OCI-LY3 (cell line): ENCODE data around the gene HM13.

Experiments
- H2AFZ ChIP-seq: fragments of 200-600, 300-600 bp; shearing (Covaris generic); 2 replicates; pipeline ENCODE4 v1.6.0; 2014; ENCODE audit warnings: antibody characterized with exemption, low read depth, low read length
- H3K27ac ChIP-seq: fragments of 200-600, 300-600 bp; sonication (generic); 2 replicates; pipeline ENCODE4 v1.5.1; 2014; ENCODE audit warnings: mild to moderate bottlenecking, low read length, moderate library complexity, mixed read lengths
- H3K27me3 ChIP-seq: fragments of 200-600, 300-600 bp; sonication (generic); 2 replicates; pipeline ENCODE4 v1.6.1; 2014; ENCODE audit warnings: low read depth, low read length, mixed read lengths
- H3K36me3 ChIP-seq: fragments of 200-600, 300-600 bp; sonication (generic); replicated peaks from 2 replicates; pipeline ENCODE3; 2014; ENCODE audit warnings: low read depth, low read length, mixed read lengths
- H3K4me1 ChIP-seq: fragments of 300-600, 200-600 bp; sonication (generic); 2 replicates; pipeline ENCODE4 v1.6.1; 2014; ENCODE audit warnings: low read length, mixed read lengths
- H3K4me2 ChIP-seq: fragments of 200-600, 300-600 bp; sonication (generic); 2 replicates; pipeline ENCODE4 v1.6.1; 2014; ENCODE audit warnings: low read length, mixed read lengths
- H3K4me3 ChIP-seq: fragments of 300-600, 200-600 bp; sonication (generic); 2 replicates; pipeline ENCODE4 v1.5.1; 2014; ENCODE audit warnings: antibody characterized with exemption, mild to moderate bottlenecking, low read length, moderate library complexity
- H3K79me2 ChIP-seq: fragments of 300-600, 200-600 bp; shearing (Covaris generic); 2 replicates; pipeline ENCODE4 v1.6.1; 2014; ENCODE audit warnings: mild to moderate bottlenecking, low read length, mixed read lengths
- H3K9ac ChIP-seq: fragments of 300-600, 200-600 bp; shearing (Covaris generic); 2 replicates; pipeline ENCODE4 v1.6.0; 2014; ENCODE audit warnings: mild to moderate bottlenecking, low read length, moderate library complexity
- H3K9me3 ChIP-seq: fragments of 200-600, 300-600 bp; shearing (Covaris generic); 2 replicates; pipeline ENCODE4 v1.6.1; 2014; ENCODE audit warnings: low read length, mixed read lengths; ENCODE audit not compliant: insufficient read depth
- H4K20me1 ChIP-seq: fragments of 200-600, 300-600 bp; sonication (generic); 2 replicates; pipeline ENCODE4 v1.6.1; 2016; ENCODE audit warnings: low read length, mixed read lengths; ENCODE audit not compliant: insufficient read depth
- EZH2phosphoT487 ChIP-seq: fragments of 200-600 bp; shearing (Covaris generic); IDR thresholded peaks from 2 replicates; pipeline ENCODE4 v1.6.1; 2018; ENCODE audit warnings: antibody characterized with exemption, mixed run types, low read depth
- TF ChIP-seq, protein P1 (sequence below): fragments of 200-600, 300-600 bp; sonication (generic); IDR thresholded peaks from 2 replicates; pipeline ENCODE4 v1.5.1; 2014; ENCODE audit warnings: antibody characterized with exemption, low read length, low read depth

HM13 gene

DNA sequence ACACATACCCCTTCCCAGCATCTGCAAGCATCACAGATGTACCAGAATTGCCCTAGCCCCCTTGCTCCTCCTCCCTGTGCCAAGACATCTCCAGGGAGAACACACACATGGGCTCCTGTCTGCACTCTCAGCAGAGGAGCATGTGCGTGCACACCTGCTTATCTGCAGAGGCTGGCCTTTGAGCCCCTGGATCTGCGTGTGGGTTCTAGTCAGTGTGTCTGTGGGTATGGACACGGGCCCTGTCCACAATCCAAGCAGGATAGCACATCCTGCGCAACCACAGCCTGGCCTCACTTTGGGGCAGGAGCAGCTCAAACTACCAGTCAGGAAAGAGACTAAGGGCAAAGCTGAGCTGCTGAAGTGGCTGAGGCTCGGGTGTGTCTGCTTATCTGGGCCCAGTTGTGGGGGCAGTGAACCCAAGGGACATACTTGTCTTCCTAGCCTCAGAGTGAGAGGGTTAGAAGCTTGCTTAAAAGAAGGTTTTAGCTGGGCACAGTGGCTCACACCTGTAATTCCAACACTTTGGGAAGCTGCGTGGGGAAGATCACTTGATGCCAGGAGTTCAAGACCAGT, 41.0 kb downstream of the HM13 start:
- H3K4me2 ChIP-seq = no peak overlapping the region
- H4K20me1 ChIP-seq = peaks cover 4% of the 10 kb centered on the region; the same call in 1 of the 2 replicates
- no peaks in the 10 kb centered on the region for H3K9me3 ChIP-seq
- TF ChIP-seq, protein P1, sequence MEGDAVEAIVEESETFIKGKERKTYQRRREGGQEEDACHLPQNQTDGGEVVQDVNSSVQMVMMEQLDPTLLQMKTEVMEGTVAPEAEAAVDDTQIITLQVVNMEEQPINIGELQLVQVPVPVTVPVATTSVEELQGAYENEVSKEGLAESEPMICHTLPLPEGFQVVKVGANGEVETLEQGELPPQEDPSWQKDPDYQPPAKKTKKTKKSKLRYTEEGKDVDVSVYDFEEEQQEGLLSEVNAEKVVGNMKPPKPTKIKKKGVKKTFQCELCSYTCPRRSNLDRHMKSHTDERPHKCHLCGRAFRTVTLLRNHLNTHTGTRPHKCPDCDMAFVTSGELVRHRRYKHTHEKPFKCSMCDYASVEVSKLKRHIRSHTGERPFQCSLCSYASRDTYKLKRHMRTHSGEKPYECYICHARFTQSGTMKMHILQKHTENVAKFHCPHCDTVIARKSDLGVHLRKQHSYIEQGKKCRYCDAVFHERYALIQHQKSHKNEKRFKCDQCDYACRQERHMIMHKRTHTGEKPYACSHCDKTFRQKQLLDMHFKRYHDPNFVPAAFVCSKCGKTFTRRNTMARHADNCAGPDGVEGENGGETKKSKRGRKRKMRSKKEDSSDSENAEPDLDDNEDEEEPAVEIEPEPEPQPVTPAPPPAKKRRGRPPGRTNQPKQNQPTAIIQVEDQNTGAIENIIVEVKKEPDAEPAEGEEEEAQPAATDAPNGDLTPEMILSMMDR = no peak
- TF ChIP-seq EZH2phosphoT487 = no peak
- H3K79me2 ChIP-seq = no peaks in the 10 kb centered on the region
- H3K27ac ChIP-seq = no peak overlapping the region
- no peak overlapping the region for H3K4me3 ChIP-seq
- H2AFZ ChIP-seq = no peak overlapping the region
- peaks cover 56% of the 10 kb centered on the region for H3K36me3 ChIP-seq
- no peak overlapping the region for H3K9ac ChIP-seq
- H3K27me3 ChIP-seq = no peaks in the 10 kb centered on the region
- H3K4me1 ChIP-seq = no peaks in the 10 kb centered on the region

DNA sequence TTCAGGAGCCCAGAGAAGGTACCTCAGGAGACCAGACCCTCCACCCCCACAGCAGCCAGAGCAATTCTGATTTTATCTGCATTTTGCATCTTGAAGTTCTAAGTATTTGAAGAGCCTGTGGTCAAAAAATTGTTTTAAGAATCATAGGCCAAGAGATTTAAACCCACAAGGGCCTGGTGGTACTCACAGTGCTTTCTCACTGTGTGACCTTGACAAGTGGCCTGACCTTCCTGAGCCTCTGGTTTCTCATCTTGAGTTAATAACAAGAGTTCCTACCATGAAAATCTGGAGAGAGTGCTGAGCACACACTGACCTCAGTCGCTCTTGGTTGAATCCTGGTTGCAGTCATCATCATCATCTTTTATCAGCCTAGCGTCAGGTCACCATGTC, 45.5 kb downstream of the HM13 start:
- H3K4me2 ChIP-seq = no peak overlapping the region
- H3K27ac ChIP-seq = no peak overlapping the region
- no peak overlapping the region for H3K9ac ChIP-seq
- H4K20me1 ChIP-seq = peaks cover 4% of the 10 kb centered on the region; the same call in 1 of the 2 replicates
- H3K36me3 ChIP-seq = peaks cover 68% of the 10 kb centered on the region
- H3K27me3 ChIP-seq = no peaks in the 10 kb centered on the region
- no peaks in the 10 kb centered on the region for H3K9me3 ChIP-seq
- H2AFZ ChIP-seq = no peak overlapping the region
- TF ChIP-seq, protein P1 = no peak
- TF ChIP-seq EZH2phosphoT487 = no peak
- H3K4me1 ChIP-seq = no peaks in the 10 kb centered on the region
- H3K79me2 ChIP-seq = no peaks in the 10 kb centered on the region
- H3K4me3 ChIP-seq = no peak overlapping the region

DNA sequence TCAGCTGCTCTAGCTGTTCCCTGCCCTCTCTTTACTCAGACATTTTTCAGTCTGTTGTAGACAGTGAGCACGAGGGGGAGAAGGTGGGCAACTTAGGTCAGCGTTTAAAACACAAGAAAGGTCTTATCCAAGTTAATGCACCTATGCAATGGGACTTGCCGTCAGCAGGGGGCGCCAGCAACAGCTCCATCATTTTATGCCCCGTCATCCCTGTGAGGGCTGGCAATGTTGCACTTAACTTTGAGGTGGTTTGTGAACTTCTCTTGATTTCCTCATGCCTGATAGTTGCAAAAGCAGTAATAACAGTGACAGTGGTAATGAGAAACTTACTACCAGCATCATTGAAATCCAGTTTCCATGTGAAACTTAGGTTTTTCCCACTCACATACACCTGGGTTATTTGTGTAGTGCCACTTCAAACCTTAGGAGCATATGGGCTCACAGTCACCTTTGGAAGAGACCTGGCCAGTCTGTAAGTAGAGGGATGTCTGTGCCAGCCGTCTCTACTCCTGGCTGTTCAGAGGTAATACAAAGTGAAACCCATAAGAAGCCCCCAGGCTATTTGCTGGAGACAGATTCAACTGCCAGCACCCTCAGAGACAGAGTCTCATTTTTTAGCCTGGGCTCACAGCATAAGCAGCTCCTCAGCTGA, 46.0 kb downstream of the HM13 start:
- H3K79me2 ChIP-seq = no peaks in the 10 kb centered on the region
- H3K9ac ChIP-seq = no peak overlapping the region
- no peaks in the 10 kb centered on the region for H3K27me3 ChIP-seq
- H2AFZ ChIP-seq = no peak overlapping the region
- H3K4me2 ChIP-seq = no peak overlapping the region
- TF ChIP-seq, protein P1 = peak; percentile 96
- TF ChIP-seq EZH2phosphoT487 = no peak
- no peak overlapping the region for H3K4me3 ChIP-seq
- H3K9me3 ChIP-seq = no peaks in the 10 kb centered on the region
- no peak overlapping the region for H3K27ac ChIP-seq
- no peaks in the 10 kb centered on the region for H3K4me1 ChIP-seq
- peaks cover 63% of the 10 kb centered on the region for H3K36me3 ChIP-seq
- H4K20me1 ChIP-seq = peaks cover 1% of the 10 kb centered on the region; the same call in 1 of the 2 replicates

DNA sequence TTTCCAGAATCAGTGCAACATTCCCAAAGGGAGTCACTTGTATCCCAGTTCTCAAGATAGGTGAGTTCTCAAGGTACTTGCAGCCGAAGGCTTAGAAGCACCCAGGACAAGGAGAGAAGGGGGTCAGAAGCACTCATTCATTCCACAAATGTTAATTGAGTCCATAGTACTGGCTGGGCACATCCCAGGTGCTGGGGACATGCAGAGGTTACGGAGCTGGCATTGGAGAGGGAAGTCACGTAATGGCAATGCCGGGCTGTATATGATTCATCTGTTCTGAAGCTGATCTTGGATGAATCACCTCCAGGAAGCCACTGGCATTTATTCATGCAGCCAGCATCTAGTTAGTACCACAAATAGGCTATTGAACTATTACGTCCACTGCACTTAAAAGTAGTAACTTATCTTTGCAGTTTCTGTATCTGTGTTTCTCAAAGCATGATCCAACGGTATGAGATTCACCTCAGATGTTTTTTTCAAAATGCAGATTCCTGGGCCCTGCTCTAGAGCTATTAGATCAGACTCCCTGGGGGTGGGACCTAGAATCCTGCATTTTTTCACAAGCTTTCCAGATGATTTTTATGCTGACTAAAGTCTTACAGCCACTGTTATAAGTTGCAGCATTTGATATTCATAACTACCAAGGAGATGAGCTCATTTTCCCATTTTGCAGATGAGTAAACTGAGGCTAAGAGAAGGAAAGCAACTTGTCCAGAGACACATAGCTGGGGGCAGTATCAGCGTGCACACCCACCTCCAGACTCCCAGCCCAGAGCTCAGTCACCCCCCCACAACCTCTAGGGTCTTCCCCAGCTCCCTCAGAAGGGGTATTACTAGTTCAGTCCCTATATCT, 46.7 kb downstream of the HM13 start:
- no peak overlapping the region for H3K27ac ChIP-seq
- no peaks in the 10 kb centered on the region for H3K4me1 ChIP-seq
- H3K27me3 ChIP-seq = no peaks in the 10 kb centered on the region
- no peak overlapping the region for H2AFZ ChIP-seq
- no peak overlapping the region for H3K9ac ChIP-seq
- no peak overlapping the region for H3K4me2 ChIP-seq
- no peaks in the 10 kb centered on the region for H4K20me1 ChIP-seq
- peaks cover 65% of the 10 kb centered on the region for H3K36me3 ChIP-seq
- H3K4me3 ChIP-seq = no peak overlapping the region
- TF ChIP-seq, protein P1 = no peak
- TF ChIP-seq EZH2phosphoT487 = no peak
- H3K79me2 ChIP-seq = no peaks in the 10 kb centered on the region
- H3K9me3 ChIP-seq = no peaks in the 10 kb centered on the region
